Activated CD4-positive, alpha-beta T cell treated with anti-CD3 and anti-CD28 coated beads, Interleukin-2, amount 10 ng/mL, durations not matched to agents 7 days and 5 days (primary cell): ENCODE measurements around the gene ZNF148. TPM values are rescaled to one million over a fixed set of nuclear protein-coding genes. Genes with fewer than 3 reads are reported as not detected.

ENCODE experiments used
- CTCF ChIA-PET: fragments of 350-600 bp; sonication (Branson Sonifier 250); formaldehyde crosslinking; loops from one replicate; lab custom pipeline; 2021; ENCODE audit warnings: antibody characterized with exemption; lab: Charles Lee
- POLR2A ChIA-PET: fragments of 350-600 bp; sonication (Branson Sonifier 250); formaldehyde crosslinking; loops from one replicate; lab custom pipeline; 2021; ENCODE audit warnings: antibody characterized with exemption; lab: Charles Lee
- DNase-seq: peaks from one replicate; pipeline ENCODE4 v3.0.0-alpha.2; 2020
- H3K27ac Mint-ChIP-seq: one replicate; pipeline ENCODE4 v1.8.0; 2021; ENCODE audit warnings: mild to moderate bottlenecking, moderate library complexity, mixed read lengths
- H3K27me3 Mint-ChIP-seq: one replicate; pipeline ENCODE4 v1.8.0; 2021; ENCODE audit warnings: mixed read lengths
- H3K36me3 Mint-ChIP-seq: one replicate; pipeline ENCODE4 v1.8.0; 2021; ENCODE audit warnings: low read depth, mixed read lengths
- H3K4me1 Mint-ChIP-seq: one replicate; pipeline ENCODE4 v1.8.0; 2021; ENCODE audit warnings: mixed read lengths
- H3K4me3 Mint-ChIP-seq: one replicate; pipeline ENCODE4 v1.8.0; 2021; ENCODE audit warnings: mild to moderate bottlenecking, moderate library complexity, mixed read lengths
- H3K9me3 Mint-ChIP-seq: one replicate; pipeline ENCODE4 v1.8.0; 2021; ENCODE audit warnings: mixed read lengths
- total RNA-seq, 2 experiments: library from RNA; stranded (reverse); gene quantifications; one replicate each; pipeline ENCODE4 v1.2.3, GENCODE V29; 2021

The ZNF148 gene
- total RNA-seq, 2 experiments from 2014 or later: 39.3 to 46.1 TPM

GRCh38 chr3:125219261-125219701, 155.8 kb downstream of the ZNF148 start:
- no peaks in the 10 kb centered on the region for H3K9me3 Mint-ChIP-seq
- peaks cover 11% of the 10 kb centered on the region for H3K4me1 Mint-ChIP-seq
- ChIA-PET POLR2A (no interaction called here), CTCF (interaction anchor here (1.0 kb wide), 1 partner anchor 33 kb away, joined by 3 read pairs; no protein-coding TSS in a partner anchor)
- H3K27ac Mint-ChIP-seq: no peak overlapping the region
- no peaks in the 10 kb centered on the region for H3K36me3 Mint-ChIP-seq
- H3K4me3 Mint-ChIP-seq: no peak overlapping the region
- peaks cover 8% of the 10 kb centered on the region for H3K27me3 Mint-ChIP-seq
- no peak for DNase-seq

- no peaks in the 10 kb centered on the region for H3K9me3 Mint-ChIP-seq
- ChIA-PET CTCF (interaction anchor here (1.1 kb wide), 1 partner anchor 34 kb away, joined by 4 read pairs; no protein-coding TSS in a partner anchor), POLR2A (interaction anchor here (0.6 kb wide), 1 partner anchor 148 kb away, joined by 11 read pairs; no protein-coding TSS in a partner anchor)
- H3K36me3 Mint-ChIP-seq: no peaks in the 10 kb centered on the region
- H3K4me1 Mint-ChIP-seq: peaks cover 13% of the 10 kb centered on the region
- H3K27me3 Mint-ChIP-seq: peaks cover 47% of the 10 kb centered on the region
- no peak overlapping the region for H3K4me3 Mint-ChIP-seq
- H3K27ac Mint-ChIP-seq: no peak overlapping the region
- DNase-seq: no peak
Measured at GRCh38 chr3:125214738-125215137, 160.4 kb downstream of the ZNF148 start.

- peaks cover 13% of the 10 kb centered on the region for H3K4me1 Mint-ChIP-seq
Measured at GRCh38 chr3:125213946-125214542, 161.1 kb downstream of the ZNF148 start.

GRCh38 chr3:125213364-125213755, 161.8 kb downstream of the ZNF148 start:
- no peaks in the 10 kb centered on the region for H3K9me3 Mint-ChIP-seq
- ChIA-PET POLR2A (no interaction called here), CTCF (interaction anchor here (0.6 kb wide), 1 partner anchor 89 kb away, joined by 3 read pairs; no protein-coding TSS in a partner anchor)
- H3K27me3 Mint-ChIP-seq: peaks cover 58% of the 10 kb centered on the region
- no peak overlapping the region for H3K4me3 Mint-ChIP-seq
- no peak for DNase-seq
- no peaks in the 10 kb centered on the region for H3K36me3 Mint-ChIP-seq
- H3K4me1 Mint-ChIP-seq: peaks cover 13% of the 10 kb centered on the region
- no peak overlapping the region for H3K27ac Mint-ChIP-seq

More at GRCh38 chr3:125213946-125214542, 161.1 kb downstream of the ZNF148 start:
- H3K4me3 Mint-ChIP-seq: no peak overlapping the region
- DNase-seq: no peak
- POLR2A ChIA-PET: no interaction called here
- CTCF ChIA-PET: interaction anchor here (0.6 to 1.1 kb wide), 2 partner anchors 33 to 88 kb away, joined by 3 to 4 read pairs; no protein-coding TSS in a partner anchor
- H3K27ac Mint-ChIP-seq: peak overlapping the region; percentile 6
- no peaks in the 10 kb centered on the region for H3K9me3 Mint-ChIP-seq
- no peaks in the 10 kb centered on the region for H3K36me3 Mint-ChIP-seq
- H3K27me3 Mint-ChIP-seq: peaks cover 54% of the 10 kb centered on the region

GRCh38 chr3:125212509-125213363, 162.4 kb downstream of the ZNF148 start, which contains the start of gene SLC12A8:
SLC12A8 (minus strand) TSS chr3:125212748; CDS start chr3:125211349, 1,399 bp downstream.
- Mint-ChIP-seq H3K9me3 (no peaks in the 10 kb centered on the region), H3K36me3 (no peaks in the 10 kb centered on the region), H3K4me1 (peaks cover 13% of the 10 kb centered on the region), H3K27ac (no peak within 1 kb of the TSS), H3K4me3 (no peak within 1 kb of the TSS), H3K27me3 (peaks cover 59% of the 10 kb centered on the region)
- no peak for DNase-seq
- POLR2A ChIA-PET: no interaction called here
- CTCF ChIA-PET: no interaction called here

GRCh38 chr3:125212091-125212508, 163.0 kb downstream of the ZNF148 start:
- Mint-ChIP-seq H3K4me1 (peaks cover 13% of the 10 kb centered on the region), H3K4me3 (no peak overlapping the region), H3K27me3 (peaks cover 59% of the 10 kb centered on the region), H3K36me3 (no peaks in the 10 kb centered on the region), H3K27ac (no peak overlapping the region), H3K9me3 (no peaks in the 10 kb centered on the region)
- POLR2A ChIA-PET: no interaction called here
- no peak for DNase-seq
- CTCF ChIA-PET: no interaction called here

- Mint-ChIP-seq H3K27me3 (peaks cover 59% of the 10 kb centered on the region), H3K27ac (no peak overlapping the region), H3K4me1 (peaks cover 13% of the 10 kb centered on the region), H3K4me3 (no peak overlapping the region), H3K9me3 (no peaks in the 10 kb centered on the region), H3K36me3 (no peaks in the 10 kb centered on the region)
- no peak for DNase-seq
- ChIA-PET CTCF (no interaction called here), POLR2A (no interaction called here)
Measured at GRCh38 chr3:125211523-125212090, 163.5 kb downstream of the ZNF148 start.

GRCh38 chr3:125207949-125208568, 167.1 kb downstream of the ZNF148 start:
- Mint-ChIP-seq H3K9me3 (no peaks in the 10 kb centered on the region), H3K27ac (no peak overlapping the region), H3K4me1 (no peaks in the 10 kb centered on the region), H3K4me3 (no peak overlapping the region), H3K27me3 (peaks cover 54% of the 10 kb centered on the region), H3K36me3 (no peaks in the 10 kb centered on the region)
- ChIA-PET POLR2A (no interaction called here), CTCF (no interaction called here)
- no peak for DNase-seq

GRCh38 chr3:125207507-125207906, 167.6 kb downstream of the ZNF148 start:
- Mint-ChIP-seq H3K4me3 (no peak overlapping the region), H3K4me1 (no peaks in the 10 kb centered on the region), H3K36me3 (no peaks in the 10 kb centered on the region), H3K9me3 (no peaks in the 10 kb centered on the region), H3K27me3 (peaks cover 51% of the 10 kb centered on the region), H3K27ac (no peak overlapping the region)
- CTCF ChIA-PET: no interaction called here
- DNase-seq: no peak
- POLR2A ChIA-PET: no interaction called here

GRCh38 chr3:125206934-125207333, 168.2 kb downstream of the ZNF148 start:
- Mint-ChIP-seq H3K27me3 (peaks cover 52% of the 10 kb centered on the region), H3K9me3 (peaks cover 4% of the 10 kb centered on the region), H3K36me3 (no peaks in the 10 kb centered on the region), H3K4me1 (peaks cover 2% of the 10 kb centered on the region), H3K4me3 (no peak overlapping the region), H3K27ac (no peak overlapping the region)
- ChIA-PET POLR2A (no interaction called here), CTCF (interaction anchor here (1.4 kb wide), 1 partner anchor 9 kb away, joined by 4 read pairs; no protein-coding TSS in a partner anchor)
- no peak for DNase-seq

GRCh38 chr3:125203731-125204130, 171.4 kb downstream of the ZNF148 start:
- peaks cover 29% of the 10 kb centered on the region for H3K27me3 Mint-ChIP-seq
- no peak for DNase-seq
- H3K4me1 Mint-ChIP-seq: peaks cover 2% of the 10 kb centered on the region
- no peak overlapping the region for H3K27ac Mint-ChIP-seq
- H3K9me3 Mint-ChIP-seq: peaks cover 4% of the 10 kb centered on the region
- H3K4me3 Mint-ChIP-seq: no peak overlapping the region
- POLR2A ChIA-PET: no interaction called here
- H3K36me3 Mint-ChIP-seq: no peaks in the 10 kb centered on the region
- CTCF ChIA-PET: no interaction called here

GRCh38 chr3:125202197-125202596, 172.9 kb downstream of the ZNF148 start:
- Mint-ChIP-seq H3K4me3 (no peak overlapping the region), H3K9me3 (peaks cover 4% of the 10 kb centered on the region), H3K4me1 (peaks cover 2% of the 10 kb centered on the region), H3K27ac (no peak overlapping the region), H3K27me3 (peaks cover 29% of the 10 kb centered on the region), H3K36me3 (no peaks in the 10 kb centered on the region)
- POLR2A ChIA-PET: no interaction called here
- peak; percentile 35 for DNase-seq
- CTCF ChIA-PET: interaction anchor here (0.6 to 0.9 kb wide), 2 partner anchors 200 to 317 kb away, joined by 4 to 6 read pairs; no protein-coding TSS in a partner anchor
